SK-N-SH (cell line): ENCODE data around the gene APOO. TPM values are rescaled to one million over a fixed set of nuclear protein-coding genes. Genes with fewer than 3 reads are reported as not detected.
A peak's percentile ranks its signal among the peaks of the same experiment; 100 is the strongest.
"Not testable (repeated sequence)": the region's sequence is repeated elsewhere in the genome, so short reads cannot be mapped to it uniquely, and the experiment has no call there.

Source experiments
- CTCF ChIA-PET: fragments of 300-600, 350-600 bp; formaldehyde crosslinking; extraction: SDS; loops from one replicate; lab custom pipeline; 2021; lab: Yijun Ruan, JAX
- POLR2A ChIA-PET: fragments of 350-600 bp; sonication (Branson Sonifier 250); formaldehyde crosslinking; extraction: SDS; loops from one replicate; lab custom pipeline; 2020; ENCODE audit warnings: antibody characterized with exemption, inconsistent platforms; lab: Yijun Ruan, JAX
- DNase-seq: peaks from one replicate; pipeline ENCODE4 v3.0.0; 2012
- H2AFZ ChIP-seq: fragments of 200-600 bp; sonication (generic); 2 replicates; pipeline ENCODE4 v1.8.1; 2016; ENCODE audit warnings: antibody characterized with exemption, mild to moderate bottlenecking, low read depth
- H3F3A ChIP-seq: fragments of 200-600 bp; sonication (generic); replicated peaks from 2 replicates; pipeline ENCODE3; 2016; ENCODE audit warnings: antibody characterized with exemption, mild to moderate bottlenecking; ENCODE audit not compliant: insufficient read depth
- H3K27ac ChIP-seq, 2 experiments: fragments of 200-500 bp in 1 of 2; fragments of 200-600 bp in 1 of 2; sonication (Bioruptor generic) in 1 of 2; sonication (generic), shearing (Covaris generic) in 1 of 2; 2 replicates each; pipeline versions ENCODE4 v1.5.1 to v1.6.1; 2014 to 2016; ENCODE audit warnings: low read depth in 2 of 2, inconsistent platforms in 1 of 2, low read length in 1 of 2, mild to moderate bottlenecking in 1 of 2, mixed read lengths in 1 of 2
- H3K27me3 ChIP-seq: fragments of 200-600 bp; sonication (generic), shearing (Covaris generic); 2 replicates; pipeline ENCODE4 v1.6.1; 2016; ENCODE audit warnings: mixed run types; ENCODE audit not compliant: insufficient read depth
- H3K36me3 ChIP-seq, 2 experiments: fragments of 200-500 bp in 1 of 2; fragments of 200-600 bp in 1 of 2; sonication (Bioruptor generic) in 1 of 2; sonication (generic) in 1 of 2; replicated peaks in 1 of 2; 2 replicates each; pipeline versions ENCODE3 to v1.5.1; 2014 to 2016; ENCODE audit warnings: low read length in 1 of 2, mild to moderate bottlenecking in 1 of 2; ENCODE audit not compliant: insufficient read depth in 2 of 2, control insufficient read depth in 1 of 2
- H3K4me1 ChIP-seq, 2 experiments: fragments of 200-500 bp in 1 of 2; fragments of 200-600 bp in 1 of 2; sonication (Bioruptor generic) in 1 of 2; sonication (generic), shearing (Covaris generic) in 1 of 2; 2 replicates each; pipeline versions ENCODE4 v1.5.1 to v1.6.1; 2014 to 2016; ENCODE audit warnings: low read depth in 1 of 2, low read length in 1 of 2, mixed run types in 1 of 2; ENCODE audit not compliant: insufficient read depth in 2 of 2, control insufficient read depth in 1 of 2
- H3K4me2 ChIP-seq: fragments of 200-600 bp; sonication (generic), shearing (Covaris generic); 2 replicates; pipeline ENCODE4 v1.6.1; 2017; ENCODE audit warnings: mixed run types
- H3K4me3 ChIP-seq, 2 experiments: fragments of 200-500 bp in 1 of 2; fragments of 200-600 bp in 1 of 2; sonication (Bioruptor generic) in 1 of 2; sonication (generic), shearing (Covaris generic) in 1 of 2; 2 replicates each; pipeline versions ENCODE4 v1.5.1 to v1.8.1; 2014 to 2016; ENCODE audit warnings: low read depth in 2 of 2, inconsistent platforms in 1 of 2, low read length in 1 of 2, mild to moderate bottlenecking in 1 of 2, mixed read lengths in 1 of 2, moderate library complexity in 1 of 2
- H3K79me2 ChIP-seq: fragments of 200-600 bp; sonication (generic); 2 replicates; pipeline ENCODE4 v1.8.1; 2017; ENCODE audit warnings: mild to moderate bottlenecking; ENCODE audit not compliant: insufficient read depth
- H3K9ac ChIP-seq: fragments of 200-600 bp; sonication (generic); 2 replicates; pipeline ENCODE4 v1.6.1; 2017; ENCODE audit warnings: mixed run types
- H3K9me2 ChIP-seq: fragments of 200-600 bp; sonication (generic); 2 replicates; pipeline ENCODE4 v1.6.1; 2017; ENCODE audit warnings: mixed run types
- H3K9me3 ChIP-seq: fragments of 200-600 bp; sonication (generic); 2 replicates; pipeline ENCODE4 v1.6.1; 2017; ENCODE audit warnings: mixed run types, mild to moderate bottlenecking, moderate library complexity
- H4K20me1 ChIP-seq: fragments of 200-600 bp; sonication (generic); 2 replicates; pipeline ENCODE4 v1.6.1; 2017; ENCODE audit warnings: mild to moderate bottlenecking, mixed run types; ENCODE audit not compliant: insufficient read depth
- CHD2 ChIP-seq: fragments of 150-350 bp; IDR thresholded peaks from 2 replicates; pipeline ENCODE4 v1.6.1; 2018; ENCODE audit warnings: low read length; ENCODE audit not compliant: partially characterized antibody
- CTCF ChIP-seq: fragments of 200-600 bp; sonication (generic); IDR thresholded peaks from 2 replicates; pipeline ENCODE4 v1.6.1; 2017; ENCODE audit warnings: antibody characterized with exemption, mild to moderate bottlenecking, moderate library complexity
- EP300 ChIP-seq, 2 experiments: IDR thresholded peaks; 2 replicates each; pipeline versions ENCODE4 v1.4.0 to v1.6.1; 2012; ENCODE audit warnings: borderline replicate concordance in 1 of 2, low read depth in 1 of 2, low read length in 1 of 2
- EZH2phosphoT487 ChIP-seq: fragments of 200-600 bp; sonication (generic); IDR thresholded peaks from 2 replicates; pipeline ENCODE4 v1.6.1; 2017; ENCODE audit warnings: low read depth, mixed run types, mild to moderate bottlenecking, antibody characterized with exemption, moderate library complexity, borderline replicate concordance
- FOXM1 ChIP-seq: IDR thresholded peaks from 2 replicates; pipeline ENCODE4 v1.4.0; 2012; ENCODE audit warnings: low read depth, mild to moderate bottlenecking
- GABPA ChIP-seq: IDR thresholded peaks from 2 replicates; pipeline ENCODE4 v1.4.0; 2012; ENCODE audit warnings: low read depth, mild to moderate bottlenecking
- GATA2 ChIP-seq: sonication (generic); formaldehyde crosslinking; IDR thresholded peaks from 2 replicates; pipeline ENCODE4 v1.5.0; 2020; ENCODE audit warnings: mild to moderate bottlenecking, missing genetic modification reagents
- MAX ChIP-seq: IDR thresholded peaks from 2 replicates; pipeline ENCODE4 v1.4.0; 2012; ENCODE audit warnings: low read depth
- MEF2A ChIP-seq: IDR thresholded peaks from 2 replicates; pipeline ENCODE4 v1.4.0; 2012; ENCODE audit warnings: low read depth, borderline replicate concordance
- MXI1 ChIP-seq: IDR thresholded peaks from 2 replicates; pipeline ENCODE4 v1.6.1; 2012; ENCODE audit warnings: mild to moderate bottlenecking, low read depth, low read length, improper control_type of control experiment
- NFIC ChIP-seq: IDR thresholded peaks from 2 replicates; pipeline ENCODE4 v1.4.0; 2012; ENCODE audit warnings: borderline replicate concordance
- NRF1 ChIP-seq: IDR thresholded peaks from 2 replicates; pipeline ENCODE4 v1.6.1; 2012; ENCODE audit warnings: low read depth, mild to moderate bottlenecking, low read length
- PBX3 ChIP-seq: IDR thresholded peaks from 2 replicates; pipeline ENCODE4; 2012
- RAD21 ChIP-seq: IDR thresholded peaks from 2 replicates; pipeline ENCODE4 v1.6.1; 2012; ENCODE audit warnings: mild to moderate bottlenecking, low read length
- RCOR1 ChIP-seq: fragments of 150-350 bp; IDR thresholded peaks from 2 replicates; pipeline ENCODE4 v1.6.1; 2017; ENCODE audit warnings: antibody characterized with exemption, low read length
- RXRA ChIP-seq: IDR thresholded peaks from 2 replicates; pipeline ENCODE4 v1.4.0; 2012; ENCODE audit warnings: low read depth, mild to moderate bottlenecking, borderline replicate concordance
- SIN3A ChIP-seq: IDR thresholded peaks from 2 replicates; pipeline ENCODE4 v1.6.1; 2012; ENCODE audit warnings: low read depth, mild to moderate bottlenecking, low read length, moderate library complexity, borderline replicate concordance
- TAF1 ChIP-seq: IDR thresholded peaks from 2 replicates; pipeline ENCODE4 v1.6.1; 2012; ENCODE audit warnings: low read depth, mild to moderate bottlenecking, low read length, moderate library complexity, borderline replicate concordance
- TEAD4 ChIP-seq: IDR thresholded peaks from 2 replicates; pipeline ENCODE4 v1.4.0; 2012; ENCODE audit warnings: mild to moderate bottlenecking, borderline replicate concordance; ENCODE audit not compliant: insufficient read depth
- USF2 ChIP-seq: fragments of 150-350 bp; IDR thresholded peaks from 2 replicates; pipeline ENCODE4 v1.6.1; 2017; ENCODE audit warnings: antibody characterized with exemption, low read length, low read depth, borderline replicate concordance
- WGBS: methylation state at CpG from one replicate; pipeline ENCODE4 v1.1.6; 2017; ENCODE audit warnings: low lambda C conversion rate; 5-methylcytosine and 5-hydroxymethylcytosine counted together
- polyA plus RNA-seq, 3 experiments: library from polyadenylated mRNA; depleted of rRNA; stranded (reverse); fragments of >200 nt; gene quantifications; 2 replicates each; pipeline ENCODE4 v1.2.3, GENCODE V29; 2012

APOO gene
- polyA plus RNA-seq, 1 of the 3 experiments (the other 2 are of a cell fraction), result 22.0 TPM

DNA sequence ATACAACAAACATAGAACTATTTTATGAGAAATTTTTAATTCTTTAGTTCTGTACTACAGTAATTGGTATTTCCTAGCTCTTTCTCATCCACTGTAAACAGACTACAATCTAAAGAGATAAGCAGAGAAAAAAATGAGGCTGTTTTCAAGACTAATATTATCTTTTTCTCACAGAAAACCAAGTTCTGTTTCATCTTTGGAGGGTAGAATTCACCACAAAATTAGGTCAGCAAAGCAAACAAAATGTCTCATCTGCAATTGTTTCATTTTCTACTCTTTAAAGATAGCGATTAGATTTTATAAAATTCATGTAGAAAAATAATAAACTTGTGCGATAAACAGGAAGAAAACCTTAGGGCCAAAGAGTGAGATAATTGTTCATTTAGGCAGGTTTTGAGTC, 10.8 kb downstream of the APOO start:
- POLR2A ChIA-PET, result no interaction called here

DNA sequence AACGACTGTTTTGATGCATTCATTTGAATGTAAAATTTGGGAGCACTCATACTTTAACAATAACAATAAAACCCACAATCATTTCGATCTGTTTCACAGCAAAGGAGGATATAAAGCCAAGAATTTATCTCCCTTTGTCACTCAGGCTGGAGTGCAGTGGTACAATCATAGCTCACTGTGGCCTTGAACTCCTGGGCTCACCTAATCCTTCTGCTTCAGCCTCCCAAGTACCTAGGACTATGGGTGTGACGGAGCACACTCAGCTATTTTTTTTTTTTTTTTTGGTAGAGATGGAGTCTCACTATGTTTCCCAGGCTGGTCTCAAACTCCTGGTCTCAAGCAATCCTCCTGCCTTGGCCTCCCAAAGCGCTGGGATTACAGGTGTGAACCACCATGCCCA, 11.2 kb downstream of the APOO start:
- H3F3A ChIP-seq, H4K20me1 ChIP-seq, H3K36me3 ChIP-seq, H3K4me1 ChIP-seq, H3K4me2 ChIP-seq, H3K79me2 ChIP-seq, H2AFZ ChIP-seq, H3K9me3 ChIP-seq, H3K4me3 ChIP-seq, H3K27me3 ChIP-seq, CTCF ChIA-PET, H3K9ac ChIP-seq, H3K9me2 ChIP-seq, DNase-seq: not testable (repeated sequence)
- WGBS, result 49% methylated on average over 4 of the region's 4 CpGs
- POLR2A ChIA-PET, result interaction anchor here (0.6 kb wide), 1 partner anchor 48 kb away, joined by 4 read pairs; no protein-coding TSS in a partner anchor
- peak overlapping the region in 1 of 2 experiments; percentile 57; a peak in 1 of 4 replicates for H3K27ac ChIP-seq

More for the DNA sequence above, 10.8 kb downstream of the APOO start:
- peaks cover under 1 to 10% of the 10 kb centered on the region in 2 experiments; a peak in 2 of 4 replicates for H3K4me1 ChIP-seq
- H3K27me3 ChIP-seq, result no peaks in the 10 kb centered on the region; the same call in 1 of the 2 replicates
- no peak overlapping the region for H2AFZ ChIP-seq
- H3K4me2 ChIP-seq, result no peak overlapping the region
- H3K4me3 ChIP-seq, result no peak overlapping the region
- no peak for DNase-seq
- H3K9ac ChIP-seq, result no peak overlapping the region
- H3K9me3 ChIP-seq, result no peaks in the 10 kb centered on the region
- peak overlapping the region in 1 of 2 experiments; percentile 57; a peak in 1 of 4 replicates for H3K27ac ChIP-seq
- no peaks in the 10 kb centered on the region for H3K9me2 ChIP-seq
- WGBS, result 37% methylated on average over 2 of the region's 2 CpGs
- CTCF ChIA-PET, result no interaction called here
- no peaks in the 10 kb centered on the region for H3K36me3 ChIP-seq
- H3F3A ChIP-seq, result peaks cover 8% of the 10 kb centered on the region
- no peak for TF ChIP-seq NFIC
- no peak for TF ChIP-seq USF2
- TF ChIP-seq NRF1, result no peak
- TF ChIP-seq EP300 (IDR thresholded peaks at IDR 0.05; ENCODE audit: borderline replicate concordance in 1 of 2, low read depth in 1 of 2, low read length in 1 of 2), result no peak
- TF ChIP-seq FOXM1, result no peak
- TF ChIP-seq TEAD4, result no peak
- TF ChIP-seq TAF1, result no peak
- no peak for TF ChIP-seq RCOR1
- no peak for TF ChIP-seq EZH2phosphoT487
- no peak for TF ChIP-seq MXI1
- no peak for TF ChIP-seq MEF2A
- TF ChIP-seq RAD21, result no peak
- TF ChIP-seq GATA2 (CRISPR knock-in tag), result no peak
- no peak for TF ChIP-seq RXRA
- TF ChIP-seq SIN3A, result no peak
- TF ChIP-seq GABPA, result no peak
- TF ChIP-seq CTCF, result no peak
- no peak for TF ChIP-seq CHD2
- TF ChIP-seq PBX3, result no peak
- TF ChIP-seq MAX, result no peak
- H3K79me2 ChIP-seq, result peaks cover 7% of the 10 kb centered on the region; the same call in 1 of the 2 replicates
- no peaks in the 10 kb centered on the region for H4K20me1 ChIP-seq

- H3F3A ChIP-seq, result peaks cover 12% of the 10 kb centered on the region
- POLR2A ChIA-PET, result not testable (repeated sequence)
These were observed 12.7 kb downstream of the APOO start for GRCh38 chrX:23894993-23895392.

More at GRCh38 chrX:23894993-23895392, 12.7 kb downstream of the APOO start:
- H3K4me2 ChIP-seq, DNase-seq, H4K20me1 ChIP-seq, H3K4me3 ChIP-seq, H3K27ac ChIP-seq, H3K9me3 ChIP-seq, H3K9me2 ChIP-seq, CTCF ChIA-PET, H3K36me3 ChIP-seq, H2AFZ ChIP-seq, H3K9ac ChIP-seq, H3K4me1 ChIP-seq, H3K79me2 ChIP-seq, H3K27me3 ChIP-seq: not testable (repeated sequence)
- WGBS, result 52% methylated on average over 6 of the region's 6 CpGs
